GM19468 (cell line): ENCODE data around the gene KDM5C.
A peak's percentile ranks its signal among the peaks of the same experiment; 100 is the strongest.
"Not testable (repeated sequence)": the region's sequence is repeated elsewhere in the genome, so short reads cannot be mapped to it uniquely, and the experiment has no call there.

ENCODE experiments used
- ATAC-seq: cut with Tn5 transposase; IDR thresholded peaks from one replicate; pipeline ENCODE4 v1.9.1; 2021; ENCODE audit warnings: mild to moderate bottlenecking, moderate library complexity, moderate number of reproducible peaks; ENCODE audit not compliant: unreplicated experiment; ENCODE audit errors: extremely low read depth

KDM5C gene

GRCh38 chrX:53196678-53197077 lies 28.3 kb downstream of the KDM5C start:
- no peak for ATAC-seq

GRCh38 chrX:53195401-53195800 lies 29.6 kb downstream of the KDM5C start:
- ATAC-seq: no peak

GRCh38 chrX:53194308-53194707 lies 30.7 kb downstream of the KDM5C start:
- no peak for ATAC-seq

GRCh38 chrX:53193093-53193492 lies 31.9 kb downstream of the KDM5C start:
- ATAC-seq: no peak

GRCh38 chrX:53190363-53190960 lies 34.5 kb downstream of the KDM5C start:
- ATAC-seq: no peak

- ATAC-seq: peak; percentile 65
These were observed 36.2 kb downstream of the KDM5C start for GRCh38 chrX:53188763-53189162.

- ATAC-seq: no peak
These were observed 38.7 kb downstream of the KDM5C start for GRCh38 chrX:53186351-53186750.

- ATAC-seq: no peak
These were observed 40.2 kb downstream of the KDM5C start for GRCh38 chrX:53184836-53185235.

- ATAC-seq: no peak
These were observed 53.7 kb downstream of the KDM5C start for GRCh38 chrX:53171356-53171755.

GRCh38 chrX:53166103-53166502 lies 58.9 kb downstream of the KDM5C start:
- ATAC-seq: no peak

GRCh38 chrX:53164566-53164965 lies 60.4 kb downstream of the KDM5C start:
- ATAC-seq: not testable (repeated sequence)

GRCh38 chrX:53163436-53163835 lies 61.6 kb downstream of the KDM5C start:
- no peak for ATAC-seq

- ATAC-seq: no peak
These were observed 64.6 kb downstream of the KDM5C start for GRCh38 chrX:53160297-53160983.

- ATAC-seq: no peak
These were observed 65.8 kb downstream of the KDM5C start for GRCh38 chrX:53159184-53159583.

GRCh38 chrX:53156207-53156596 lies 68.8 kb downstream of the KDM5C start:
- ATAC-seq: no peak

GRCh38 chrX:53155512-53156206 lies 69.3 kb downstream of the KDM5C start:
- ATAC-seq: no peak

GRCh38 chrX:53153581-53153980 lies 71.4 kb downstream of the KDM5C start:
- ATAC-seq: no peak
